Ovary (tissue), 9 donors: ENCODE measurements around the gene ARL11. TPM values are rescaled to one million over a fixed set of nuclear protein-coding genes. Genes with fewer than 3 reads are reported as not detected.

Source experiments
- DNase-seq, 5 donors: peaks; one replicate each; pipeline ENCODE4 v3.0.0-alpha.2; 2019 to 2020
- H3K27ac ChIP-seq, 2 donors: fragments of 200-600 bp; one replicate each; pipeline versions ENCODE4 v1.5.1 to v1.8.0; 2019 to 2022
- H3K27me3 ChIP-seq: fragments of 200-600 bp; one replicate; pipeline ENCODE4 v1.8.0; 2022
- H3K36me3 ChIP-seq: fragments of 200-600 bp; sonication (generic); one replicate; pipeline ENCODE4 v1.5.1; 2019
- H3K4me1 ChIP-seq: one replicate; pipeline ENCODE4 v1.8.1; 2013; ENCODE audit warnings: mild to moderate bottlenecking, moderate library complexity; ENCODE audit not compliant: insufficient read depth
- H3K4me3 ChIP-seq: fragments of 200-600 bp; sonication (generic); one replicate; pipeline ENCODE4 v1.5.1; 2017
- H3K9me3 ChIP-seq, 2 donors: fragments of 200-600 bp in 1 of 2; sonication (generic) in 1 of 2; one replicate each; pipeline versions ENCODE4 v1.5.1 to v1.8.1; 2013 to 2019; ENCODE audit warnings: mild to moderate bottlenecking in 1 of 2, moderate library complexity in 1 of 2
- CTCF ChIP-seq, 3 donors: fragments of 450-650 bp in 2 of 3; fragments of 200-600 bp in 1 of 3; IDR thresholded peaks; one replicate each; pipeline versions ENCODE4 v1.5.1 to v1.8.0; 2016 to 2022; ENCODE audit warnings: antibody characterized with exemption in 3 of 3, mild to moderate bottlenecking in 1 of 3
- EP300 ChIP-seq: sonication (generic); formaldehyde crosslinking; IDR thresholded peaks from one replicate; pipeline ENCODE4 v1.6.1; 2017; ENCODE audit warnings: antibody characterized with exemption
- POLR2A ChIP-seq: fragments of 450-650 bp; IDR thresholded peaks from one replicate; pipeline ENCODE4 v1.6.1; 2017; ENCODE audit warnings: antibody characterized with exemption, mild to moderate bottlenecking, moderate library complexity
- whole genome bisulfite sequencing, 3 donors: extraction: QIAGEN DNeasy Blood & Tissue Kit in 1 of 3; methylation state at CpG; one replicate each; pipeline versions ENCODE4 v1.1.5 to v1.1.7; 2013 to 2017; 5-methylcytosine and 5-hydroxymethylcytosine counted together
- intact Hi-C, 4 donors: fragments of 100-400 bp; cut with DNase I; formaldehyde crosslinking; loops; one replicate each; pipeline versions ENCODE4 v1.11.0 to v1.15.1; 2022 to 2023
- polyA plus RNA-seq, 2 donors: library from polyadenylated mRNA; stranded (reverse); fragments of 200-250 nt in 1 of 2; fragments of 350-450 nt in 1 of 2; fragmentation: Illumina TruSeq in 1 of 2; extraction: RNeasy Lipid Tissue Mini Kit (QIAGEN cat#74804) in 1 of 2; gene quantifications; one replicate each; pipeline ENCODE4 v1.2.3, GENCODE V29; 2013 to 2014
- total RNA-seq, 7 donors: library from RNA; depleted of rRNA in 2 of 7; stranded (reverse); fragments of >200 nt in 2 of 7; fragmentation: NEBNext Ultra II Directional in 3 of 7; extraction: Animal tissue kit (Norgen Biotek cat#: 25700) in 3 of 7; gene quantifications; one replicate each; pipeline versions ENCODE4 v1.1.0 to v1.2.4, GENCODE V29; 2016 to 2023
- donor health status: DM: no; HTN: no; CAD: no; lungs with moderate emphysema.
- donor health status: DM: no; HTN: no; CAD: no.
- donor health status: Bipolar disorder and iron deficiency.
- donor health status: DM: yes; HTN: yes; CAD: no.
- donor health status: DM: no; HTN: no; CAD: no.
- donor health status: DM: yes; HTN: yes; CAD: no.

Gene ARL11
- total and polyA plus RNA-seq, 9 donors = 0.15 to 0.93 (median 0.28) TPM

GRCh38 chr13:49641801-49642291 is 13.5 kb downstream of the ARL11 start:
- Histone ChIP-seq H3K9me3 (no peaks in the 10 kb centered on the region), H3K4me1 (no peaks in the 10 kb centered on the region), H3K27me3 (no peaks in the 10 kb centered on the region), H3K36me3 (no peaks in the 10 kb centered on the region), H3K27ac (no peak overlapping the region), H3K4me3 (no peak overlapping the region)
- intact Hi-C loops = no loop called here
- no peak for DNase-seq
- TF ChIP-seq CTCF (IDR thresholded peaks at IDR 0.05) = no peak
- no peak for TF ChIP-seq POLR2A
- TF ChIP-seq EP300 = no peak
- 82 to 88% (median 82%) methylated on average over 4 of the region's 4 CpGs for WGBS, 3 donors

- Histone ChIP-seq H3K4me3 (no peak overlapping the region), H3K4me1 (no peaks in the 10 kb centered on the region), H3K27ac (no peak overlapping the region), H3K9me3 (no peaks in the 10 kb centered on the region), H3K36me3 (no peaks in the 10 kb centered on the region), H3K27me3 (no peaks in the 10 kb centered on the region)
- DNase-seq = no peak
- no peak for TF ChIP-seq CTCF (IDR thresholded peaks at IDR 0.05)
- no peak for TF ChIP-seq EP300
- TF ChIP-seq POLR2A = no peak
- intact Hi-C loops = no loop called here
- WGBS, 3 donors = 85 to 91% (median 87%) methylated on average over 12 of the region's 12 CpGs
These were observed 14.8 kb downstream of the ARL11 start for GRCh38 chr13:49643035-49643646.

- Histone ChIP-seq H3K27ac (no peak overlapping the region), H3K36me3 (no peaks in the 10 kb centered on the region), H3K9me3 (no peaks in the 10 kb centered on the region), H3K27me3 (no peaks in the 10 kb centered on the region), H3K4me3 (no peak overlapping the region), H3K4me1 (no peaks in the 10 kb centered on the region)
- WGBS, 3 donors = 79 to 87% (median 81%) methylated on average over 13 of the region's 13 CpGs
- intact Hi-C loops = no loop called here
- no peak for TF ChIP-seq POLR2A
- TF ChIP-seq EP300 = no peak
- no peak for TF ChIP-seq CTCF (IDR thresholded peaks at IDR 0.05)
- no peak for DNase-seq
These were observed 17.1 kb downstream of the ARL11 start for GRCh38 chr13:49645451-49645850.

GRCh38 chr13:49646688-49647087 is 18.4 kb downstream of the ARL11 start:
- H3K27ac ChIP-seq = no peak overlapping the region
- H3K27me3 ChIP-seq = no peaks in the 10 kb centered on the region
- TF ChIP-seq POLR2A (no peak), CTCF (IDR thresholded peaks at IDR 0.05) (no peak), EP300 (no peak)
- no peaks in the 10 kb centered on the region for H3K4me1 ChIP-seq
- no peak overlapping the region for H3K4me3 ChIP-seq
- no peaks in the 10 kb centered on the region for H3K9me3 ChIP-seq
- no peak for DNase-seq
- no peaks in the 10 kb centered on the region for H3K36me3 ChIP-seq
- 93 to 97% (median 93%) methylated on average over 4 of the region's 4 CpGs for WGBS, 3 donors
- intact Hi-C loops = no loop called here
